PC-9 (cell line): ENCODE measurements around the gene FBXL15. TPM values are rescaled to one million over a fixed set of nuclear protein-coding genes. Genes with fewer than 3 reads are reported as not detected.

Experiments
- BruUV-seq: library from RNA; stranded (reverse); fragments of 400-500 nt; replicated peaks from 2 replicates; lab custom pipeline; 2021; lab: Mats Ljungman, UMichigan
- CTCF ChIA-PET: fragments of 300-600 bp; sonication (Branson Sonifier 250); formaldehyde crosslinking; loops from one replicate; lab custom pipeline; 2022; ENCODE audit warnings: antibody characterized with exemption; lab: Charles Lee
- POLR2A ChIA-PET: fragments of 300-600 bp; sonication (Branson Sonifier 250); formaldehyde crosslinking; loops from one replicate; lab custom pipeline; 2022; ENCODE audit warnings: antibody characterized with exemption; ENCODE audit not compliant: unreplicated experiment; lab: Charles Lee
- DNase-seq, 2 experiments: peaks; one replicate each; pipeline versions ENCODE4 v3.0.0 to v3.0.0-alpha.2; 2015 to 2022; ENCODE audit warnings: mixed read lengths in 1 of 2
- H2AFZ ChIP-seq: fragments of 200-600 bp; sonication (generic); 2 replicates; pipeline ENCODE4 v1.8.1; 2017; ENCODE audit warnings: antibody characterized with exemption
- H3F3A ChIP-seq: fragments of 200-600 bp; sonication (generic); 2 replicates; pipeline ENCODE4 v1.8.1; 2017; ENCODE audit warnings: antibody characterized with exemption, mild to moderate bottlenecking, low read depth; ENCODE audit not compliant: insufficient read depth
- H3K27ac ChIP-seq: fragments of 200-600 bp; sonication (generic); 2 replicates; pipeline ENCODE4 v1.6.1; 2016; ENCODE audit warnings: mixed run types
- H3K27me3 ChIP-seq: fragments of 200-600 bp; sonication (generic); 2 replicates; pipeline ENCODE4 v1.6.1; 2016; ENCODE audit warnings: low read depth, mixed run types; ENCODE audit not compliant: insufficient read depth
- H3K36me3 ChIP-seq: fragments of 200-600 bp; sonication (generic); 2 replicates; pipeline ENCODE4 v1.6.1; 2016; ENCODE audit warnings: low read depth, mixed run types
- H3K4me1 ChIP-seq: fragments of 200-600 bp; sonication (generic); replicated peaks from 2 replicates; pipeline ENCODE4 v1.6.1; 2016; ENCODE audit warnings: mixed run types; ENCODE audit not compliant: insufficient read depth
- H3K4me2 ChIP-seq: fragments of 200-600 bp; sonication (generic); 2 replicates; pipeline ENCODE4 v1.6.1; 2017; ENCODE audit warnings: mixed run types
- H3K4me3 ChIP-seq: fragments of 200-600 bp; sonication (generic); 2 replicates; pipeline ENCODE4 v1.6.1; 2016; ENCODE audit warnings: mixed run types
- H3K79me2 ChIP-seq: fragments of 200-600 bp; sonication (generic); 2 replicates; pipeline ENCODE4 v1.6.1; 2017; ENCODE audit warnings: low read depth, mixed run types
- H3K9me2 ChIP-seq: fragments of 200-600 bp; sonication (generic); 2 replicates; pipeline ENCODE4 v1.8.1; 2017; ENCODE audit warnings: mild to moderate bottlenecking; ENCODE audit not compliant: insufficient read depth
- H3K9me3 ChIP-seq: fragments of 200-600 bp; sonication (generic); 2 replicates; pipeline ENCODE4 v1.8.1; 2016; ENCODE audit warnings: low read depth; ENCODE audit not compliant: insufficient read depth
- H4K20me1 ChIP-seq: fragments of 200-600 bp; sonication (generic); 2 replicates; pipeline ENCODE4 v1.8.1; 2017; ENCODE audit not compliant: insufficient read depth
- EZH2 ChIP-seq: fragments of 200-600 bp; sonication (generic); IDR thresholded peaks from 2 replicates; pipeline ENCODE4 v1.8.0; 2017; ENCODE audit warnings: antibody characterized with exemption, low read depth
- intact Hi-C: fragments of 100-400 bp; cut with micrococcal nuclease; formaldehyde crosslinking; loops from one replicate; pipeline ENCODE4 v1.10.0; 2022; ENCODE audit not compliant: unreplicated experiment
- total RNA-seq: library from RNA; stranded (reverse); gene quantifications from 2 replicates; pipeline ENCODE4 v1.2.3, GENCODE V29; 2021
- TF ChIP-seq, protein P1 (sequence below): fragments of 200-600 bp; sonication (generic); conservative IDR thresholded peaks from 2 replicates; pipeline ENCODE4 v1.6.1; 2017; ENCODE audit warnings: mixed run types, antibody characterized with exemption, mild to moderate bottlenecking, moderate library complexity

FBXL15 gene
- total RNA-seq, 1 experiment from 2014 or later, result 6.2 TPM

DNA sequence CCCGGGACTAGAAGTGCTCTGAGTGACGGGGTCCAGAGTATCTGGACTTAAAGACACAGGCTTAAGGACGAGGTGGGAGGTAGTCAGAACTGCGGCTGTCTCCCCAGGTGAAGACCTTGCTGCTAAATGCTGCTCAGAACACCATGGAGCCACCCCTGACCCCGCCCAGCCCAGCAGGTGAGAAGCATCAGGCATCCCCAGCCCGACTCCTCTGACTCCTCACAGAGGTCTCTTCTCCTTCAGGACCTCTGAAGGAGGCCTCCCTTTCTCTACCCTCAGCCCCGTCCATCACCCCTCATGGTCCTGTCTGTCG is 19.3 kb upstream of the FBXL15 start:
- peaks cover 4% of the 10 kb centered on the region; the same call in 1 of the 2 replicates for H3F3A ChIP-seq
- H3K36me3 ChIP-seq, result no peaks in the 10 kb centered on the region
- no TSS peak for BruUV-seq
- H2AFZ ChIP-seq, result no peak overlapping the region
- H3K9me3 ChIP-seq, result no peaks in the 10 kb centered on the region
- ChIA-PET POLR2A (interaction anchor here (0.5 kb wide), 1 partner anchor 791 kb away, joined by 4 read pairs; no protein-coding TSS in a partner anchor), CTCF (interaction anchor here (0.5 to 1.0 kb wide), 3 partner anchors 10 to 232 kb away, joined by 3 to 4 read pairs (median 3); no protein-coding TSS in a partner anchor)
- no peaks in the 10 kb centered on the region for H3K27me3 ChIP-seq
- no peak overlapping the region for H3K27ac ChIP-seq
- H3K4me3 ChIP-seq, result no peak overlapping the region
- no peak for DNase-seq
- TF ChIP-seq, protein P1, sequence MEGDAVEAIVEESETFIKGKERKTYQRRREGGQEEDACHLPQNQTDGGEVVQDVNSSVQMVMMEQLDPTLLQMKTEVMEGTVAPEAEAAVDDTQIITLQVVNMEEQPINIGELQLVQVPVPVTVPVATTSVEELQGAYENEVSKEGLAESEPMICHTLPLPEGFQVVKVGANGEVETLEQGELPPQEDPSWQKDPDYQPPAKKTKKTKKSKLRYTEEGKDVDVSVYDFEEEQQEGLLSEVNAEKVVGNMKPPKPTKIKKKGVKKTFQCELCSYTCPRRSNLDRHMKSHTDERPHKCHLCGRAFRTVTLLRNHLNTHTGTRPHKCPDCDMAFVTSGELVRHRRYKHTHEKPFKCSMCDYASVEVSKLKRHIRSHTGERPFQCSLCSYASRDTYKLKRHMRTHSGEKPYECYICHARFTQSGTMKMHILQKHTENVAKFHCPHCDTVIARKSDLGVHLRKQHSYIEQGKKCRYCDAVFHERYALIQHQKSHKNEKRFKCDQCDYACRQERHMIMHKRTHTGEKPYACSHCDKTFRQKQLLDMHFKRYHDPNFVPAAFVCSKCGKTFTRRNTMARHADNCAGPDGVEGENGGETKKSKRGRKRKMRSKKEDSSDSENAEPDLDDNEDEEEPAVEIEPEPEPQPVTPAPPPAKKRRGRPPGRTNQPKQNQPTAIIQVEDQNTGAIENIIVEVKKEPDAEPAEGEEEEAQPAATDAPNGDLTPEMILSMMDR, result no peak
- TF ChIP-seq EZH2, result no peak
- H4K20me1 ChIP-seq, result no peaks in the 10 kb centered on the region
- intact Hi-C loops, result no loop called here
- H3K4me2 ChIP-seq, result peak overlapping the region; percentile 53
- H3K4me1 ChIP-seq, result peaks cover 17% of the 10 kb centered on the region
- H3K9me2 ChIP-seq, result no peaks in the 10 kb centered on the region
- H3K79me2 ChIP-seq, result peaks cover 2% of the 10 kb centered on the region; the same call in 1 of the 2 replicates

GRCh38 chr10:102401735-102402511 is 18.7 kb upstream of the FBXL15 start:
- no peaks in the 10 kb centered on the region for H3K9me2 ChIP-seq
- H3K79me2 ChIP-seq, result no peaks in the 10 kb centered on the region
- H3K4me3 ChIP-seq, result no peak overlapping the region
- no peaks in the 10 kb centered on the region for H3K27me3 ChIP-seq
- CTCF ChIA-PET, result interaction anchor here (0.5 to 0.6 kb wide), 3 partner anchors 9 to 60 kb away, joined by 3 to 4 read pairs (median 3); no protein-coding TSS in a partner anchor
- DNase-seq, result peak; percentile 80 to 88
- no peaks in the 10 kb centered on the region for H3K9me3 ChIP-seq
- no peak overlapping the region for H3K27ac ChIP-seq
- H3F3A ChIP-seq, result peaks cover 4% of the 10 kb centered on the region; the same call in 1 of the 2 replicates
- POLR2A ChIA-PET, result interaction anchor here (0.5 kb wide), 1 partner anchor 791 kb away, joined by 4 read pairs; no protein-coding TSS in a partner anchor
- peak overlapping the region; percentile 53 for H3K4me2 ChIP-seq
- no peak overlapping the region for H2AFZ ChIP-seq
- H4K20me1 ChIP-seq, result no peaks in the 10 kb centered on the region
- H3K4me1 ChIP-seq, result peaks cover 13% of the 10 kb centered on the region
- TF ChIP-seq EZH2, result no peak
- TF ChIP-seq, protein P1, result no peak
- H3K36me3 ChIP-seq, result no peaks in the 10 kb centered on the region
- intact Hi-C loops, result loop anchor here (2.0 kb wide), 2 partner anchors 19 to 233 kb away; partner anchors contain the start of gene FBXL15
- BruUV-seq, result no TSS peak

DNA sequence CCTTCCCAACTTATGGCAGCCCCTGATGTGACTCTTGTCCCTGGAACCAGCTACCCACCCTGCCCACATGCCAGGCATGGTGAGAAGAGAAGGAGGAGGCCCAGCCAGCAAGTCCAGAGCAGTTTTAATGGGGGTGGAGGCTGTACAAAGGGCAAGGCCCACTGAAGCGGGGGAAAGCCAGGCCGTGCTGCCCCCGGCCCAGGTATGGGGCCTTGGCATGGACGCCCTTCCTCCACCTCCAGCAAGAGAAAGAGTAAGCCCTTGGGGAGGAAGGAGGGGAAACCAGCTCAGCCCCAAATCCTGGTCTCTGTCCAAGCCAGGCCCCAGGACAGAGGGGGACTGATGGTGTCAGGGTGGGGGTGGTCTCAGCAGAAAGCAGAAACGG is 18.1 kb upstream of the FBXL15 start:
- ChIA-PET CTCF (interaction anchor here (0.5 kb wide), 1 partner anchor 52 kb away, joined by 3 read pairs; no protein-coding TSS in a partner anchor), POLR2A (no interaction called here)
- Histone ChIP-seq H3K4me3 (no peak overlapping the region), H3K4me1 (peaks cover 13% of the 10 kb centered on the region), H3K27me3 (no peaks in the 10 kb centered on the region), H3K9me2 (no peaks in the 10 kb centered on the region), H3K4me2 (no peak overlapping the region), H4K20me1 (no peaks in the 10 kb centered on the region), H3K9me3 (no peaks in the 10 kb centered on the region), H3K79me2 (no peaks in the 10 kb centered on the region), H3K36me3 (no peaks in the 10 kb centered on the region), H2AFZ (no peak overlapping the region), H3F3A (peaks cover 4% of the 10 kb centered on the region; the same call in 1 of the 2 replicates), H3K27ac (no peak overlapping the region)
- no TSS peak for BruUV-seq
- intact Hi-C loops, result loop anchor here (2.0 kb wide), 2 partner anchors 18 to 234 kb away; partner anchors contain the start of gene FBXL15
- no peak for DNase-seq
- no peak for TF ChIP-seq EZH2
- TF ChIP-seq, protein P1, result no peak
